ENCODE measurements around the gene ANGPT4.
"Not testable (repeated sequence)": the region's sequence is repeated elsewhere in the genome, so short reads cannot be mapped to it uniquely, and the experiment has no call there.

The ANGPT4 gene

GRCh38 chr20:872855-873520, 43.1 kb downstream of the ANGPT4 start:
- DNase-seq: no peak

- no peak for DNase-seq
Measured at GRCh38 chr20:871948-872347, 44.2 kb downstream of the ANGPT4 start.

GRCh38 chr20:871436-871835, 44.7 kb downstream of the ANGPT4 start:
- DNase-seq: no peak

GRCh38 chr20:870758-871157, 45.4 kb downstream of the ANGPT4 start:
- DNase-seq: no peak

GRCh38 chr20:869606-870005, 46.5 kb downstream of the ANGPT4 start:
- no peak for DNase-seq

- DNase-seq: no peak
Measured at GRCh38 chr20:868279-868678, 47.9 kb downstream of the ANGPT4 start.

GRCh38 chr20:865440-865839, 50.7 kb downstream of the ANGPT4 start:
- DNase-seq: no peak

GRCh38 chr20:860891-861290, 55.2 kb downstream of the ANGPT4 start:
- DNase-seq: no peak

- DNase-seq: peak; percentile 47 to 71
Measured at GRCh38 chr20:859751-860231, 56.3 kb downstream of the ANGPT4 start.

GRCh38 chr20:858011-858410, 58.1 kb downstream of the ANGPT4 start:
- DNase-seq: no peak

- DNase-seq: peak; percentile 52 to 64
Measured at GRCh38 chr20:856361-856775, 59.8 kb downstream of the ANGPT4 start.

- DNase-seq: no peak
Measured at GRCh38 chr20:855466-856360, 60.4 kb downstream of the ANGPT4 start.

- no peak for DNase-seq
Measured at GRCh38 chr20:854601-855000, 61.5 kb downstream of the ANGPT4 start.

- no peak for DNase-seq
Measured at GRCh38 chr20:853406-853996, 62.6 kb downstream of the ANGPT4 start.

- DNase-seq: not testable (repeated sequence)
Measured at GRCh38 chr20:848731-849130, 67.4 kb downstream of the ANGPT4 start.

- DNase-seq: no peak
Measured at GRCh38 chr20:848193-848592, 67.9 kb downstream of the ANGPT4 start.

- DNase-seq: peak; percentile 60 to 83
Measured at GRCh38 chr20:846894-847278, 69.2 kb downstream of the ANGPT4 start.

GRCh38 chr20:845941-846893, 69.9 kb downstream of the ANGPT4 start:
- peak; percentile 70 to 72 for DNase-seq

GRCh38 chr20:845226-845868, 70.8 kb downstream of the ANGPT4 start:
- DNase-seq: peak in 1 of 2 donors; percentile 32

- peak; percentile 32 to 36 for DNase-seq
Measured at GRCh38 chr20:844473-845225, 71.5 kb downstream of the ANGPT4 start.

GRCh38 chr20:843912-844311, 72.2 kb downstream of the ANGPT4 start:
- no peak for DNase-seq

Data from inflammatory macrophage (primary cell).